Hematopoietic multipotent progenitor cell treated with erythropoietin and hydrocortisone succinate and interleukin-3 and kit ligand, for 4 days (in vitro differentiated cells): Measurements from ENCODE around the gene PSMD2.
"Not testable (repeated sequence)": the region's sequence is repeated elsewhere in the genome, so short reads cannot be mapped to it uniquely, and the experiment has no call there.

Experiments
- DNase-seq: peaks from one replicate; pipeline ENCODE4 v3.0.0-alpha.2; 2015

The PSMD2 gene

DNA sequence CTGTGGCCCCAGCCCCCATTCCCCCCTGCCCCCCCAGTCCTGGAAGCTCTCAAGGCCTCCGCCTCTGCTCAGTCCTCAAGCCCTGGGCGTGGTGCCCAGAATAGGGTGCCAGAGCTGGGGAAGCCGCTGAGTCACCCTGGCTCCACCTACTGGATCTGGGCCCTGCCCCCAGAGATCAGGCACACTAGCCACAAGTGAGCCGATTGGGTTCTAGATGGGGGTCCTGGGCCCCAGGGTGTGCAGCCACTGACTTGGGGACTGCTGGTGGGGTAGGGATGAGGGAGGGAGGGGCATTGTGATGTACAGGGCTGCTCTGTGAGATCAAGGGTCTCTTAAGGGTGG lies 21.0 kb downstream of the PSMD2 start:
- peak; percentile 97 for DNase-seq

- no peak for DNase-seq
Measured at GRCh38 chr3:184321666-184322065, 22.6 kb downstream of the PSMD2 start.

- no peak for DNase-seq
Measured at GRCh38 chr3:184322731-184323487, 23.9 kb downstream of the PSMD2 start.

- DNase-seq: no peak
Measured at GRCh38 chr3:184323696-184324095, 24.7 kb downstream of the PSMD2 start.

DNA sequence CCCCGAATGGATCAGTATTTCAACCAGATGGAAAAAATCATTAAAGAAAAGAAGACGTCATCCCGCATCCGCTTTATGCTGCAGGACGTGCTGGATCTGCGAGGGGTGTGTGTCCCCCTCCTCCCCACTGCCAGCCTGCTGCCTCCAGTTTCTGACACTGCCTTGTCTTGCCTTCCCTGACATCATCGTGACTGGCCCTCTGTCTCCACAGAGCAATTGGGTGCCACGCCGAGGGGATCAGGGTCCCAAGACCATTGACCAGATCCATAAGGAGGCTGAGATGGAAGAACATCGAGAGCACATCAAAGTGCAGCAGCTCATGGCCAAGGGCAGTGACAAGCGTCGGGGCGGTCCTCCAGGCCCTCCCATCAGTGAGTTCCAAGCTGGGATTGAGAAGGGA lies 26.2 kb downstream of the PSMD2 start:
- DNase-seq: no peak

DNA sequence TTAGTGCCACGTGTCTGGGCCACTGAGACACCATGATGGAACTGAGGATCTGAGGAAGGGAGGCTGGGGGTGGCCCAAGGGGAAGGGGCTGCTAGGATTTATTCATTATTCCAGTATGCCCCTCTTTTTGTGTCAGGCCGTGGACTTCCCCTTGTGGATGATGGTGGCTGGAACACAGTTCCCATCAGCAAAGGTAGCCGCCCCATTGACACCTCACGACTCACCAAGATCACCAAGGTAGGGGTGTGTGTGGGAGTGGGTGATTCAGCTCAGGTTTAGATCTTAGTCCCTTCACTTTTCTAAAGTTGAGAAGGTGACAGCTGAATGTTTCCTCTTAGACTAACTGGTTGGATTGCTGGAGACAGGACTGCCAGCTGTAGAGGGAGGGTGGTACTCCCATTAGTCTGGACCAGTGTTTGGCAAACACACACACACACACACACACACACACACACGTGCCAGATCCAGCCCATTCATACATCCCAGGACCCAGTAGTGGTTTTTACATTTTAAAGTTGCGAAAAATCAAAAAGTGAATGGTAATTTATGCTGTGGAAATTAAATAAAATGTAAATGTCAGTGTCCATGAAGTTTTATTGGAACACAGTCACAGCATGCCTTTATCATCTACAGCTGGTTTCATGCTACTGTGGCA lies 26.8 kb downstream of the PSMD2 start:
- no peak for DNase-seq

- no peak for DNase-seq
Measured at GRCh38 chr3:184327171-184327570, 28.1 kb downstream of the PSMD2 start.

DNA sequence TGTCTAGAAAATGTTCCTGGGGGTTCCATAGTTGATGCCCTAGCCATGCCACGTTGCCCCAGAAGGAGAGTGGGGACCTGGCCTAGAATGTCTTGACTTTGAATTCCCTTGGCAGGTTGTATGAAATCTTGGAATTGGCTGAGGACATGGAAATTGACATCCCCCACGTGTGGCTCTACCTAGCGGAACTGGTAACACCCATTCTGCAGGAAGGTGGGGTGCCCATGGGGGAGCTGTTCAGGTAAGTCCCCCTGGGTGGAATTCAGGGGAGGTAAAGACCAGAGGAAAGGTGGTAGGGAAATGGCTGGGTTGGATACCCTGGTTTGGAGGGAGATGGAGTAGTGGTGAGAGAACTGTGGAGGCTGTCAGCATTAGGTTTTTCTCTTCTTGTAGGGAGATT lies 29.5 kb downstream of the PSMD2 start:
- no peak for DNase-seq

- no peak for DNase-seq
Measured at GRCh38 chr3:184332370-184333090, 33.5 kb downstream of the PSMD2 start.

GRCh38 chr3:184333190-184333589 lies 34.1 kb downstream of the PSMD2 start:
- peak; percentile 25 for DNase-seq

DNA sequence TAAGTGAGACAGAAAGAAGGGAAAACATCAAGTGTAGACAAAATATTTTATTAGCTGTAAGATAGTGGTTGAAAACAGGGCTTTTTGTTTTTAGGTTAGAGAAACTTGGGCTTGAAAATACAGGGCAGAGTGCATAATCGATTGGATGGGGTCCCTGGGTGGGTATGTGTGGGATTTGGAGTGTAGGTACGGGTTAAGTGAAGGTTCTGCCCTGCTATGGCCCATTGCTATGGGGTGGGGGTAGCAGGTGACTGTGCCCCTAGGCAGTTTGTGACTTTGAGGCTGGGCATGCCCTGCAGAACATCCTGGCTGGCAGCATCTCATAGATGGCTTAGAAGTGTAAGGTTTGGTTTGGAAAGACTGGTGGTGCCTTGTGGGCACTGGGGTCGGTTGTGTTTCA lies 34.7 kb downstream of the PSMD2 start:
- DNase-seq: no peak

GRCh38 chr3:184334470-184335158 lies 35.6 kb downstream of the PSMD2 start:
- DNase-seq: peak; percentile 60

- DNase-seq: no peak
Measured at GRCh38 chr3:184335291-184335660, 36.2 kb downstream of the PSMD2 start.

GRCh38 chr3:184335661-184336546 lies 36.9 kb downstream of the PSMD2 start:
- peak; percentile 85 for DNase-seq

DNA sequence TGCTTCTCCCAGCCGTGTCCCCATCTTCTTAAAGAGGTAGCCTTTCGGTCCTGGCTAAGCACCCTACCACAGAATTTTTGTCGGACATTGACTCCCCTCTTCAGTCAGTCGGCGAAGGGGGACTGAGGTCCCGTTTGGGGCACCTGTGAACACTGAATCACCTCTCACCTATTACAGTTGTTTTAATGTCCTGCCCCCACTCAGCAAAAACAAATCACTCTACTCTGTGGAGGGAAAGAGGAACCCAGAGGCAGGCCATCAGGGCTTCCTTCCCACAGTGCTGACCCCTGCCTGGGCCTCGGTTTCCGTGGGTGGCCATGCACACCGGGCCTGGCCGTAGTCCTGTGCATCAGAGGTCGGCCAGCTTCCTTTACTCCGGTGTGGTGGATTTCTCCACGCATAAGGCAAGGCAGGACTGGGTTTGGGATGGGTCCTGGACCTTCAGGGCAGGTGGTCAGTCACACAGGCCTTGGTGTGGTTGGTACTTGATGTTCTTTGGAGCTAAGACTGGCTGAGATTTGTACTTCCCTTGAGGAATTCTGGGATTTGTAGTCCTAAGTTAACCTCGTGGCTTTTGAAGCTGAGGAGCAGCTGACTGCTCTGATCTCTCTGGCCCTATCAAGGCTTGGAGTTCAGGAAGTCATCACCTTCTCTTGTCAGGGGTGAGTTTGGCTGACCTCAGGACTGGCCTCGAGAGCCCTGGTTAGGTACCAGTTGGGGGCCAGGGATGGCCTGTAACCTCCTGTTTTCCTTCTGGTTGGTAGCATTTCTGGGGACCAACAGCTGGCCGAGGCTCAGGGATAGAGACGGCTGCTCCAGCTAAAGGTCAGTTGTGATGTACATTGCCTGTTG lies 37.7 kb downstream of the PSMD2 start:
- peak; percentile 65 for DNase-seq

GRCh38 chr3:184337399-184337714 lies 38.3 kb downstream of the PSMD2 start, which contains the start of gene FAM131A:
TSS of gene FAM131A (plus strand) at chr3:184337600. CDS start at chr3:184337631, 31 bp downstream.
- no peak for DNase-seq

GRCh38 chr3:184337981-184338380 lies 38.9 kb downstream of the PSMD2 start:
- DNase-seq: no peak

GRCh38 chr3:184338511-184338945 lies 39.5 kb downstream of the PSMD2 start:
- DNase-seq: no peak

GRCh38 chr3:184339001-184339400 lies 40.0 kb downstream of the PSMD2 start:
- DNase-seq: no peak

DNA sequence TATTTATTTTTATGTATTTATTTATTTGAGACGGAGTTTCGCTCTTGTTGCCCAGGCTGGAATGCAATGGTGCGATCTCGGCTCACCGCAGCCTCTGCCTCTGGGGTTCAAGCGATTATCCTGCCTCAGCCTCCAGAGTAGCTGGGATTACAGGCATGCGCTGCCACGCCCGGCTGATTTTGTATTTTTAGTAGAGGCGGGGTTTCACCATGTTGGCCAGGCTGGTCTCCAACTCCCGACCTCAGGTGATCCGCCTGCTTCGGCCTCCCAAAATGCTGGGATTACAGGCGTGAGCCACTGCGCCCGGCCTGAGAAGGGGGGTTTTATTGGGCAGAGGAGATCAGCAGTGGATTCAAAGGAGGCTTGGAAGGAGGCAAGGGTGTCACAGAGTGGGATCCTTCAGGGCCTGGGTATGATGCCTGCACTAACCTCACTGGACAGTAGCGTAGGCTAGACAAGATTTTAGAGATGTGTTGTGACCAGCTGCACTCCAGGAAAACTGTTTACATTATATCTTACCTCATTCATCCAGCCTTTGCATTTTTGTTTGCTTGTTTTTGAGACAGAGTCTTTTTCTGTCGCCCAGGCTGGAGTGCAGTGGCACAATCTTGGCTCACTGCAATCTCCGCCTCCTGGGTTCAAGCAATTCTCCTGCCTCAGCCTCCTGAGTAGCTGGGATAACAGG lies 40.6 kb downstream of the PSMD2 start:
- not testable (repeated sequence) for DNase-seq

DNA sequence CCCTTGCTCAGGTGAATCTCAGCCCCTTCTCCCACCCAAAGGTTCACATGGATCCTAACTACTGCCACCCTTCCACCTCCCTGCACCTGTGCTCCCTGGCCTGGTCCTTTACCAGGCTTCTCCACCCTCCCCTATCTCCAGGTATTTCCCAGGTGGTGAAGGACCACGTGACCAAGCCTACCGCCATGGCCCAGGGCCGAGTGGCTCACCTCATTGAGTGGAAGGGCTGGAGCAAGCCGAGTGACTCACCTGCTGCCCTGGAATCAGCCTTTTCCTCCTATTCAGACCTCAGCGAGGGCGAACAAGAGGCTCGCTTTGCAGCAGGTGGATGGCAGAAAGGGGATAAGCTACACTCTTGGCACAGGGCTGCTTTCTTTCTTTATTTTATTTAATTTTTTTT lies 42.9 kb downstream of the PSMD2 start:
- no peak for DNase-seq
